ENCODE results near the gene SNX27. TPM values are rescaled to one million over a fixed set of nuclear protein-coding genes. Genes with fewer than 3 reads are reported as not detected.
A peak's percentile ranks its signal among the peaks of the same experiment; 100 is the strongest.
"Not testable (repeated sequence)": the region's sequence is repeated elsewhere in the genome, so short reads cannot be mapped to it uniquely, and the experiment has no call there.

SNX27 gene
- total and polyA plus RNA-seq, 11 donors = 9.6 to 39.4 (median 29.0) TPM

DNA sequence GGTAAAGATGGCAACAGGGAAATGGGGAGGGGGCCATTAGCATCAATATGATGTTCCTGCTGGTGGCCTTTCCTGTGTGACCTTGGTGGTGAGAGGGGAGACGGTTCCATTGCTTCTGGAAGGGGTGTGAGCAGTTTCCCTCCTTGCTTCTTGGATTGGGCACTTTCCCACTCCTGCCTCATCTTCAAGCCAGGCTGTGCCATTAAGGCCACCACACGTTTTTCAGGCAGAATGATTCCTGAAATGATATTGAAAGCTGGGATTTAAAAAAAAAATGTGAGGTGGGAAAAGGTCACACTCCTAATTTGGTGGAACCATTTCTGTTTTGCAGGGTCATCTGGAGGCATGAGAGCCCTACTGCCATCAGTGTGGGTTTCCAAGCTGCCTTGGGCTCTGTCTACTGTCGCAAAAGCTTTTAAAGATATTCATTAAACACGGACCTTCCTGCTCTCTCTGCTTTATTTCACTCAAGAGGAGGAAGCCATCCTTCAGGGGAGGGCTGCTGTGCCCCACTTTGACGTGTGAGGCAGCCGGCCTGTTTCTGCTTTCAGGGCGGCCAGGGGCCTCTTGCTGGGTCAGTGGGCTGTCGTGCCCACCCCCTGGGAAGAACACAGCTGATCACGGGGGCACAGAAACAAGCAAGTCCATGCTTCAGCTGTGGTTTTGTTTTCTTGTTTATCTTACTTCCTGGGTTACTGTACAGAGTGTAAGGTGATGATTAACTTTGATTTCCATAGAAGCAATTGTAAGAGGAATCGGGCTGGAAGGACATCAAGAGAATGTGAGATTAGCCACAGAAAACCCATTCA is 117.5 kb downstream of the SNX27 start:
- no peaks in the 10 kb centered on the region for H3K36me3 ChIP-seq
- no peak overlapping the region for H3K4me3 ChIP-seq
- TF ChIP-seq, protein P1, sequence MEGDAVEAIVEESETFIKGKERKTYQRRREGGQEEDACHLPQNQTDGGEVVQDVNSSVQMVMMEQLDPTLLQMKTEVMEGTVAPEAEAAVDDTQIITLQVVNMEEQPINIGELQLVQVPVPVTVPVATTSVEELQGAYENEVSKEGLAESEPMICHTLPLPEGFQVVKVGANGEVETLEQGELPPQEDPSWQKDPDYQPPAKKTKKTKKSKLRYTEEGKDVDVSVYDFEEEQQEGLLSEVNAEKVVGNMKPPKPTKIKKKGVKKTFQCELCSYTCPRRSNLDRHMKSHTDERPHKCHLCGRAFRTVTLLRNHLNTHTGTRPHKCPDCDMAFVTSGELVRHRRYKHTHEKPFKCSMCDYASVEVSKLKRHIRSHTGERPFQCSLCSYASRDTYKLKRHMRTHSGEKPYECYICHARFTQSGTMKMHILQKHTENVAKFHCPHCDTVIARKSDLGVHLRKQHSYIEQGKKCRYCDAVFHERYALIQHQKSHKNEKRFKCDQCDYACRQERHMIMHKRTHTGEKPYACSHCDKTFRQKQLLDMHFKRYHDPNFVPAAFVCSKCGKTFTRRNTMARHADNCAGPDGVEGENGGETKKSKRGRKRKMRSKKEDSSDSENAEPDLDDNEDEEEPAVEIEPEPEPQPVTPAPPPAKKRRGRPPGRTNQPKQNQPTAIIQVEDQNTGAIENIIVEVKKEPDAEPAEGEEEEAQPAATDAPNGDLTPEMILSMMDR (IDR thresholded peaks at IDR 0.05) = no peak
- no peak for TF ChIP-seq POLR2A (IDR thresholded peaks at IDR 0.05)
- H3K9me3 ChIP-seq = no peaks in the 10 kb centered on the region
- peaks cover 0 to 12% (median 1%) of the 10 kb centered on the region in 12 donors for H3K4me1 ChIP-seq
- DNase-seq (no peak), ATAC-seq (no peak)
- H3K27me3 ChIP-seq = peaks cover 0 to 16% (median 0%) of the 10 kb centered on the region in 9 donors
- WGBS, 4 donors = 67 to 70% (median 70%) methylated on average over 10 of the region's 10 CpGs
- intact Hi-C loops (cut with DNase I) = loop anchor here in 1 of 10 donors (5.0 kb wide), 1 partner anchor 117 kb away; the partner anchor contains the start of gene SNX27
- H3K27ac ChIP-seq = peak overlapping the region in 1 of 12 donors; percentile 79

DNA sequence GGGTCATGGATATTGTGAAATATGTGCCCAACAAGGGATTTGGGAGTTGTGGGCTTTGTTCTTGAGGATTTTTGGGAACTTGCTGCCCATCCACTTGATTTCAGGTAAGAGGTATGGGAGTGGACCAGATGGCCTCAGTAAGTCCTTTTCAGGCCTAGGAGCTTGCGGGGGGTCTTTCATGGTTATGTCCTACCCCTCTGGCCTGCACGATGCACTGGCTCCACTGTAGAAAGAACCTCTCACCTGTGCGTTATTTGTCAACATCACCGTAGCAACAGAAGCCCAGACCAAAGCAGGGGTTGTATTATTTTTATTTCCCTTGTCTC is 118.1 kb downstream of the SNX27 start:
- intact Hi-C loops (cut with DNase I) = loop anchor here in 7 of 10 donors (5.0 to 10.0 kb wide), 6 partner anchors 38 to 285 kb away; partner anchors contain the start of gene SNX27 (in 1 of the 7)
- Histone ChIP-seq H3K4me3 (no peak overlapping the region), H3K27me3 (peaks cover 0 to 16% (median 0%) of the 10 kb centered on the region in 9 donors), H3K9me3 (no peaks in the 10 kb centered on the region), H3K4me1 (peaks cover 0 to 12% (median 1%) of the 10 kb centered on the region in 12 donors), H3K27ac (no peak overlapping the region), H3K36me3 (no peaks in the 10 kb centered on the region)
- ATAC-seq = no peak
- TF ChIP-seq, protein P1 (IDR thresholded peaks at IDR 0.05) = no peak
- no peak for TF ChIP-seq POLR2A (IDR thresholded peaks at IDR 0.05)
- DNase-seq = no peak
- WGBS, 4 donors = 77 to 90% (median 85%) methylated on average over 4 of the region's 4 CpGs

DNA sequence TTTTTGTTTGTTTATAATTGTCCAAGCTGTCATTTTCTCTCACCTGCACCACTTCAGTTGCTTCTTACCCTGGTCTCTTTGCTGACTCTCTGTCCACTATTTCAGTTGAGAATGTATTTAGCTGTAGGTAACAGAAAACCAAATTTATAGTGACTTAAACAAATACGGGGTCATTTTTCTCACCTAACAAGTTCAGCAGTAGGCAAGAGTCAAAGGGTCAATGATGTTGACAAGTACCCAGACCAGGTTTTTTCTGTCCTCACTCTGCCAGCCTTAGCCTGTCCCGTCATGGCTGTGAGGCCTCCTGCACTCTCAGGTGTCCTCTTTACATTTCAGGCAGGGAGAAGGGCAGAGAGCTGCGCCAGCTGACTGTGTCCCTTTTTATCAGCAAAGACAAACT is 121.3 kb downstream of the SNX27 start:
- no peaks in the 10 kb centered on the region for H3K36me3 ChIP-seq
- intact Hi-C loops (cut with DNase I) = loop anchor here in 7 of 10 donors (2.0 to 10.0 kb wide), 6 partner anchors 41 to 288 kb away; no protein-coding TSS in a partner anchor

DNA sequence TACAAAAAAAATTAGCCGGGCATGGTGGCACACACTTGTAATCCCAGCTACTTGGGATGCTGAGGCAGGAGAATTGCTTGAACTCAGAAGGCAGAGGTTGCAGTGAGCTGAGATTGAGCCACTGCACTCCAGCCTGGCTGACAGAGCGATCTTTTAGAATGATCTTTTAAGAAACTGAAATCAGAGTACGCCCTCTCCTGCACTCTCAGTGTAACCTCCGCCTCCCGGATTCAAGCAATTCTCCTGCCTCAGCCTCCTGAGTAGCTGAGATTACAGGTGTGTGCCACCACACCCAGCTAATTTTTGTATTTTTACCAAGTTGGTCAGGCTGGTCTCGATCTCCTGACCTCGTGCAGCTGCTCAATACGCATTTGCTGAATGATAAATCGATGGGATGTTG is 122.1 kb downstream of the SNX27 start:
- DNase-seq, H3K4me3 ChIP-seq, H3K4me1 ChIP-seq, H3K36me3 ChIP-seq, ATAC-seq, H3K27ac ChIP-seq: not testable (repeated sequence)
- WGBS, 4 donors = 90 to 92% (median 91%) methylated on average over 9 of the region's 9 CpGs
- Histone ChIP-seq H3K9me3 (peaks cover 0 to 12% (median 0%) of the 10 kb centered on the region in 12 donors), H3K27me3 (peaks cover 0 to 11% (median 0%) of the 10 kb centered on the region in 9 donors)
- intact Hi-C loops (cut with DNase I) = loop anchor here in 9 of 10 donors (2.0 to 10.0 kb wide), 10 partner anchors 39 to 291 kb away; no protein-coding TSS in a partner anchor

More for the DNA sequence above, 121.3 kb downstream of the SNX27 start:
- Histone ChIP-seq H3K4me3 (no peak overlapping the region), H3K27me3 (peaks cover 0 to 11% (median 0%) of the 10 kb centered on the region in 9 donors), H3K9me3 (peaks cover 0 to 12% (median 0%) of the 10 kb centered on the region in 12 donors), H3K4me1 (peaks cover 0 to 6% (median 0%) of the 10 kb centered on the region in 12 donors), H3K27ac (no peak overlapping the region)
- DNase-seq (no peak), ATAC-seq (no peak)
- TF ChIP-seq, protein P1 (IDR thresholded peaks at IDR 0.05) = no peak
- TF ChIP-seq POLR2A (IDR thresholded peaks at IDR 0.05) = no peak
- WGBS, 4 donors = 67 to 85% (median 84%) methylated on average over 3 of the region's 3 CpGs

Data from heart left ventricle (tissue), 16 donors.